GM23338 (cell line): ENCODE results near the gene PLEKHB1. TPM values are rescaled to one million over a fixed set of nuclear protein-coding genes. Genes with fewer than 3 reads are reported as not detected.

Source experiments
- CREB1 ChIP-seq: fragments of 250-450 bp; sonication (Bioruptor Pico); IDR thresholded peaks from 2 replicates; pipeline ENCODE4 v1.5.0; 2020; ENCODE audit warnings: low read depth, mild to moderate bottlenecking, moderate library complexity
- CTCF ChIP-seq, 2 experiments: fragments of 200-600 bp in 1 of 2; sonication (generic) in 1 of 2; conservative IDR thresholded peaks; 2 replicates each; pipeline versions ENCODE4 v1.5.1 to v1.6.1; 2016 to 2017; ENCODE audit warnings: antibody characterized with exemption in 2 of 2, low read depth in 2 of 2, mild to moderate bottlenecking in 2 of 2, moderate library complexity in 1 of 2
- EZH2 ChIP-seq: fragments of 200-600 bp; sonication (generic); IDR thresholded peaks from one replicate; pipeline ENCODE4 v1.8.0; 2017; ENCODE audit warnings: antibody characterized with exemption, mild to moderate bottlenecking, low read depth; ENCODE audit not compliant: unreplicated experiment
- EZH2phosphoT487 ChIP-seq: fragments of 200-600 bp; sonication (generic); IDR thresholded peaks from one replicate; pipeline ENCODE4 v1.8.1; 2018; ENCODE audit warnings: antibody characterized with exemption; ENCODE audit not compliant: unreplicated experiment
- JUNB ChIP-seq: IDR thresholded peaks from one replicate; pipeline ENCODE4 v1.6.1; 2016; ENCODE audit warnings: antibody characterized with exemption; ENCODE audit not compliant: unreplicated experiment
- POLR2AphosphoS5 ChIP-seq: IDR thresholded peaks from 2 replicates; pipeline ENCODE4 v1.6.1; 2016; ENCODE audit warnings: antibody characterized with exemption, low read depth
- REST ChIP-seq: IDR thresholded peaks from one replicate; pipeline ENCODE4 v1.6.1; 2018; ENCODE audit warnings: antibody characterized with exemption; ENCODE audit not compliant: unreplicated experiment
- STAT1 ChIP-seq: IDR thresholded peaks from one replicate; pipeline ENCODE4 v1.6.1; 2016; ENCODE audit warnings: antibody characterized with exemption; ENCODE audit not compliant: unreplicated experiment
- ZNF114 ChIP-seq: fragments of 250-450 bp; sonication (Bioruptor Pico); IDR thresholded peaks from 2 replicates; pipeline ENCODE4 v1.5.0; 2020; ENCODE audit warnings: mild to moderate bottlenecking, moderate library complexity
- ZNF331 ChIP-seq: fragments of 250-450 bp; sonication (Bioruptor Pico); IDR thresholded peaks from 2 replicates; pipeline ENCODE4 v1.5.0; 2020; ENCODE audit warnings: low read depth, mild to moderate bottlenecking, moderate library complexity
- ZNF462 ChIP-seq: fragments of 250-450 bp; sonication (Bioruptor Pico); IDR thresholded peaks from 2 replicates; pipeline ENCODE4 v1.5.0; 2020; ENCODE audit warnings: mild to moderate bottlenecking, moderate library complexity
- polyA plus RNA-seq: library from polyadenylated mRNA; unstranded; fragments of >200 nt; fragmentation: Nextera tagmentation; extraction: Ambion mirVana; gene quantifications from 2 replicates; pipeline ENCODE4 v1.2.1, GENCODE V29; 2016
- total RNA-seq: library from RNA; depleted of rRNA; stranded (reverse); fragments of >200 nt; shearing (Covaris generic); gene quantifications from 2 replicates; pipeline ENCODE4 v1.2.3, GENCODE V29; 2014

Gene PLEKHB1
- total and polyA plus RNA-seq, 2 experiments from 2014 or later = 20.1 to 20.8 TPM

GRCh38 chr11:73623686-73624085 lies 22.7 kb upstream of the PLEKHB1 start (continued):
- no peak for TF ChIP-seq ZNF462 (CRISPR knock-in tag)
- TF ChIP-seq STAT1 = no peak
- no peak for TF ChIP-seq CREB1
- TF ChIP-seq ZNF114 (CRISPR knock-in tag) = no peak
- TF ChIP-seq EZH2phosphoT487 = no peak
- TF ChIP-seq POLR2AphosphoS5 = no peak
- TF ChIP-seq REST = no peak
- TF ChIP-seq JUNB = no peak
- no peak for TF ChIP-seq EZH2
- no peak for TF ChIP-seq CTCF (conservative IDR thresholded peaks at IDR 0.05; ENCODE audit: low read depth in 2 of 2)
- TF ChIP-seq ZNF331 (CRISPR knock-in tag) = no peak
